GM12878 (cell line): Measurements from ENCODE around the gene CRKL. TPM values are rescaled to one million over a fixed set of nuclear protein-coding genes. Genes with fewer than 3 reads are reported as not detected.
A peak's percentile ranks its signal among the peaks of the same experiment; 100 is the strongest.

Experiments used
- ATAC-seq: fragments of 200-7000 bp; cut with Tn5 transposase; 3 replicates; pipeline ENCODE4 v1.9.1; 2020; ENCODE audit warnings: mild to moderate bottlenecking, moderate library complexity
- BruUV-seq: library from RNA; stranded (reverse); fragments of 400-500 nt; replicated peaks from 2 replicates; lab custom pipeline; 2021; lab: Mats Ljungman, UMichigan
- CTCF ChIA-PET: fragments of 300-600 bp; sonication (Branson Sonifier 250); formaldehyde crosslinking; extraction: SDS; loops from one replicate; lab custom pipeline; 2021; ENCODE audit warnings: inconsistent platforms; lab: Yijun Ruan, JAX
- POLR2A ChIA-PET: fragments of 350-600 bp; formaldehyde crosslinking; extraction: SDS; loops from one replicate; lab custom pipeline; 2021; ENCODE audit warnings: inconsistent platforms; lab: Charles Lee
- RAD21 ChIA-PET: fragments of 300-600 bp; sonication (Branson Sonifier 250); formaldehyde crosslinking; loops from one replicate; lab custom pipeline; 2023; ENCODE audit warnings: antibody characterized with exemption; ENCODE audit not compliant: unreplicated experiment; lab: Charles Lee
- SMC1A ChIA-PET: fragments of 300-600 bp; sonication (Branson Sonifier 250); formaldehyde crosslinking; loops from one replicate; lab custom pipeline; 2023; ENCODE audit not compliant: unreplicated experiment, uncharacterized antibody; lab: Charles Lee
- DNase-seq: peaks from one replicate; pipeline ENCODE4 v3.0.0-alpha.2; 2011; ENCODE audit warnings: low read depth, low spot score
- FAIRE-seq: peaks from 3 replicates; lab custom pipeline; 2011; peaks lifted over from hg19 to GRCh38; lab: Jason Lieb, UNC
- H2AFZ ChIP-seq: 2 replicates; pipeline ENCODE4 v1.6.0; 2011; ENCODE audit warnings: low read depth, low read length, control low read depth; ENCODE audit not compliant: control insufficient read depth
- H3K27ac ChIP-seq: 2 replicates; pipeline ENCODE4 v1.5.1; 2011; ENCODE audit warnings: control low read depth; ENCODE audit not compliant: control insufficient read depth, insufficient read depth
- H3K27me3 ChIP-seq, 2 experiments: replicated peaks in 1 of 2; 2 replicates each; pipeline versions ENCODE4 v1.6.0 to v1.6.1; 2011; ENCODE audit warnings: low read length in 1 of 2; ENCODE audit not compliant: control insufficient read depth in 2 of 2, insufficient read depth in 2 of 2
- H3K36me3 ChIP-seq, 2 experiments: 2 replicates each; pipeline ENCODE4 v1.5.1; 2011; ENCODE audit warnings: low read length in 1 of 2; ENCODE audit not compliant: control insufficient read depth in 2 of 2, insufficient read depth in 2 of 2
- H3K4me1 ChIP-seq: 2 replicates; pipeline ENCODE4 v1.6.1; 2011; ENCODE audit warnings: mild to moderate bottlenecking, low read length, moderate library complexity, mixed read lengths; ENCODE audit not compliant: control insufficient read depth, insufficient read depth
- H3K4me2 ChIP-seq: 2 replicates; pipeline ENCODE4 v1.6.0; 2011; ENCODE audit warnings: control low read depth; ENCODE audit not compliant: control insufficient read depth, insufficient read depth
- H3K4me3 ChIP-seq: fragments of 200-600 bp; sonication (generic); 2 replicates; pipeline ENCODE4 v1.5.1; 2016
- H3K79me2 ChIP-seq: 2 replicates; pipeline ENCODE4 v1.6.0; 2011; ENCODE audit warnings: low read length; ENCODE audit not compliant: control insufficient read depth, insufficient read depth
- H3K9ac ChIP-seq: 2 replicates; pipeline ENCODE4 v1.8.0; 2011; ENCODE audit warnings: low read length, control low read depth, mixed read lengths; ENCODE audit not compliant: control insufficient read depth, insufficient read depth
- H3K9me3 ChIP-seq: replicated peaks from 3 replicates; pipeline ENCODE4 v1.5.1; 2011; ENCODE audit warnings: mild to moderate bottlenecking, low read length; ENCODE audit not compliant: control insufficient read depth, insufficient read depth
- H4K20me1 ChIP-seq: 2 replicates; pipeline ENCODE4 v1.6.0; 2011; ENCODE audit not compliant: control insufficient read depth, insufficient read depth
- DPF2 ChIP-seq: fragments of 450-650 bp; IDR thresholded peaks from 2 replicates; pipeline ENCODE4 v1.6.1; 2017; ENCODE audit warnings: mild to moderate bottlenecking
- EED ChIP-seq: sonication (generic); IDR thresholded peaks from 2 replicates; pipeline ENCODE4 v1.6.1; 2016; ENCODE audit warnings: antibody characterized with exemption, low read depth
- EP300 ChIP-seq, 2 experiments: fragments of 150-350 bp in 1 of 2; IDR thresholded peaks; 2 replicates each; pipeline ENCODE4 v1.6.1; 2011 to 2012; ENCODE audit warnings: low read depth in 2 of 2, low read length in 2 of 2, borderline replicate concordance in 1 of 2, improper control_type of control experiment in 1 of 2, inconsistent platforms in 1 of 2; ENCODE audit not compliant: control insufficient read depth in 1 of 2
- GABPA ChIP-seq: IDR thresholded peaks from 2 replicates; pipeline ENCODE4 v1.6.1; 2014; ENCODE audit warnings: antibody characterized with exemption, low read depth, mild to moderate bottlenecking, inconsistent platforms
- HCFC1 ChIP-seq: fragments of 150-350 bp; IDR thresholded peaks from 2 replicates; pipeline ENCODE4 v1.6.1; 2014; ENCODE audit warnings: low read length
- IKZF2 ChIP-seq, 2 experiments: fragments of 450-650 bp; IDR thresholded peaks; 2 replicates each; pipeline ENCODE4 v1.6.1; 2017; ENCODE audit warnings: mild to moderate bottlenecking in 2 of 2, moderate library complexity in 2 of 2
- KLF5 ChIP-seq: fragments of 450-650 bp; IDR thresholded peaks from 2 replicates; pipeline ENCODE4 v1.6.1; 2014; ENCODE audit warnings: mild to moderate bottlenecking; ENCODE audit not compliant: partially characterized antibody
- NFXL1 ChIP-seq: fragments of 450-650 bp; IDR thresholded peaks from 2 replicates; pipeline ENCODE4 v1.6.1; 2017; ENCODE audit warnings: antibody characterized with exemption, mild to moderate bottlenecking, borderline replicate concordance
- RCOR1 ChIP-seq: conservative IDR thresholded peaks from 2 replicates; pipeline ENCODE4 v1.6.1; 2012; ENCODE audit warnings: low read depth, low read length, improper control_type of control experiment
- SMAD5 ChIP-seq: IDR thresholded peaks from 2 replicates; pipeline ENCODE4 v1.6.1; 2016; ENCODE audit warnings: antibody characterized with exemption, low read depth
- WGBS: methylation state at CpG from one replicate; pipeline ENCODE4 v1.1.6; 2016; ENCODE audit warnings: low lambda C conversion rate; ENCODE audit not compliant: insufficient replicate concordance, insufficient coverage; ENCODE audit errors: missing lambda C conversion rate; 5-methylcytosine and 5-hydroxymethylcytosine counted together
- in situ Hi-C: fragments of 300-500 bp; cut with MboI; formaldehyde crosslinking; loops from 9 replicates; pipeline ENCODE4 v1.14.3; 2018; ENCODE audit warnings: mixed read lengths
- intact Hi-C: fragments of 100-400 bp; cut with micrococcal nuclease; formaldehyde crosslinking; loops from one replicate; pipeline ENCODE4 v1.14.2; 2022; ENCODE audit not compliant: unreplicated experiment
- polyA plus RNA-seq, 11 experiments: library from polyadenylated mRNA; depleted of rRNA in 4 of 11; unstranded in 6 of 11; stranded (reverse) in 5 of 11; fragments of >200 nt; fragmentation: Nextera tagmentation in 4 of 11; fragmentation: Illumina TruSeq in 1 of 11; extraction: Ambion mirVana in 4 of 11; extraction: Trizol in 1 of 11; gene quantifications; 1 replicate in 1 of 11; 2 replicates in 10 of 11; pipeline versions ENCODE4 v1.2.1 to v1.2.3, GENCODE V29; 2011 to 2016; ENCODE audit warnings: inconsistent platforms in 2 of 11, missing spikeins in 2 of 11, low read depth in 1 of 11
- total RNA-seq, 4 experiments: library from RNA; depleted of rRNA in 3 of 4; stranded (reverse); fragments of >200 nt in 3 of 4; fragmentation: Illumina TruSeq in 1 of 4; extraction: Trizol in 1 of 4; gene quantifications; 2 replicates each; pipeline versions ENCODE4 v1.2.1 to v1.2.3, GENCODE V29; 2013 to 2021
- TF ChIP-seq, protein P1 (sequence below): IDR thresholded peaks from 2 replicates; pipeline ENCODE4 v1.6.1; 2011; ENCODE audit warnings: borderline replicate concordance, low read depth, mild to moderate bottlenecking, moderate library complexity, mixed read lengths, low read length; ENCODE audit not compliant: insufficient read depth; ENCODE audit errors: extremely low read length
- TF ChIP-seq, protein P2 (sequence below): fragments of 450-650 bp; IDR thresholded peaks from 2 replicates; pipeline ENCODE4 v1.6.1; 2016; ENCODE audit warnings: mild to moderate bottlenecking

CRKL gene
- total and polyA plus RNA-seq, 10 of the 15 experiments (the other 5 are each of a cell fraction or from before 2014, with no cell fraction given) = 12.6 to 61.2 (median 32.7) TPM

DNA sequence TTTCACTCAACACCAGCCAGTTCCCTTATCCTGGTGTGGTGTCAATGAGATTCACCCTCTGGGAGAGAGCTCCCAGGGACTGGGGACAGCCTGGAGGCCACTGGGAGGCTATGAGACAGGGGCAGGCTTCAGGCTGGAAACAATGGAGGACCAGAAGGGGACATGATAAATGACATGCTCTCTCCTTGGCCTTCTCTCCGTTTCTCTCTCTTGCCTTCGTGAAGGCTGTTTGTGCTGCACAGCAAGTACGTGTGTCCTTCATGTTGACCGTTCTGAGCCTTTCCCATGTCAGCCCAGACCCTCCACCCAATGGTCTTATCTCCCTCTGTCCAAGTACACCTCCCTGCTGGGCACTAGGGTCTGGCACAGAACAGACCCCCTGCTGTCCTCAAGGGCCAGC lies 63.3 kb downstream of the CRKL start:
- no peak for DNase-seq
- Histone ChIP-seq H2AFZ (no peak overlapping the region), H3K4me2 (peak overlapping the region; percentile 97), H3K4me1 (peaks cover 10% of the 10 kb centered on the region; the same call in 1 of the 2 replicates), H3K36me3 (no peaks in the 10 kb centered on the region), H3K4me3 (no peak overlapping the region), H3K9me3 (peaks cover 6% of the 10 kb centered on the region; the same call in 2 of the 3 replicates), H3K27ac (no peak overlapping the region), H4K20me1 (no peaks in the 10 kb centered on the region), H3K9ac (no peak overlapping the region), H3K27me3 (no peaks in the 10 kb centered on the region), H3K79me2 (peaks cover 16% of the 10 kb centered on the region)
- in situ Hi-C loops = no loop called here
- ATAC-seq = no peak
- CTCF ChIA-PET = no interaction called here
- intact Hi-C loops = no loop called here
- no TSS peak for BruUV-seq
- RAD21 ChIA-PET = no interaction called here
- POLR2A ChIA-PET = no interaction called here
- FAIRE-seq = no peak
- 92% methylated on average over 4 of the region's 4 CpGs for WGBS
- TF ChIP-seq KLF5 = no peak
- TF ChIP-seq HCFC1 = no peak
- SMC1A ChIA-PET = no interaction called here

DNA sequence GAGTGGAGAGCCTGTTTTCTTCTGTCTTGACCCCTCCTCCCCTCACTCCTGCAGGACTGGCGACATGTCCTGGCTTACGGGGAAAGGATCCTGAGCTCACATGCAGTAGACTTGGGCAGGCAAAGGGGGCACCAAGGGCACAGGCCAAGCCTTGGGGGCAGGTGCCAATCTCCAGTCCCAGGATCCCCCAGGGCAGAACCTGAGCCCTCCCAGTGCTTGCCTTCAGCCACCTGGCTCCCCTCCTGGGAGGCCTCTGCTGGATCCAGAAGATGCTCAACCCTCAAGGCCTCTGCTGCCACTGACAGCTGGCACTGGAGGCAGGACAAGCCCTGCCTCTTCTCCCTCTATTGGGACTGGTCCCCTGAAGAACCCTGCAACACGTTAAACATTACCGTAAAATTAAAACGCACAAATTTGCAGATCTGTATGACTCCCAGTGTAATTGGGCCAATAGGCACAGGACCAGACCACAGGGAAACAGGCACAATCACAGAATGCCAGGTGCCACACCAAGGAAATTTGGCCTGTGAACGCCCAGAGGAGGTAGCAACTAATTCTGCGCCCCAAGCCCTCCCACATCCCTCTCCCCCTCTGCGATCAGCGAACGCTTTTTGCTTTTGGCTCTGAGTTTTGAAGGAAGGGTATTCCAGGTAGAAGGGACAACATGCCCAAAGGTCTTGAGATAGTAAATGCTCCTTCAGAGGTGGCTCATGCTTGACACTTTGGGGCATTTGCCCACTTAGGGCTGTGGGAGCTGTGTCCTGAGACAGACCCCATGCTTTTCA lies 63.9 kb downstream of the CRKL start:
- ATAC-seq = no peak
- DNase-seq = no peak
- Histone ChIP-seq H3K27me3 (no peaks in the 10 kb centered on the region), H3K27ac (peak overlapping the region; percentile 82), H2AFZ (peak overlapping the region; percentile 99), H4K20me1 (no peaks in the 10 kb centered on the region), H3K4me3 (peak overlapping the region; percentile 94), H3K79me2 (peaks cover 16% of the 10 kb centered on the region), H3K9ac (peak overlapping the region; percentile 95), H3K4me1 (peaks cover 10% of the 10 kb centered on the region; the same call in 1 of the 2 replicates), H3K9me3 (peaks cover 6% of the 10 kb centered on the region; the same call in 2 of the 3 replicates), H3K4me2 (peak overlapping the region; percentile 97), H3K36me3 (no peaks in the 10 kb centered on the region)
- FAIRE-seq = no peak
- intact Hi-C loops = no loop called here
- CTCF ChIA-PET = interaction anchor here (0.8 to 1.8 kb wide), 3 partner anchors 18 to 37 kb away, joined by 3 to 11 read pairs (median 4); no protein-coding TSS in a partner anchor
- RAD21 ChIA-PET = interaction anchor here (1.0 to 1.8 kb wide), 2 partner anchors 9 to 60 kb away, joined by 3 to 7 read pairs; no protein-coding TSS in a partner anchor
- SMC1A ChIA-PET = no interaction called here
- in situ Hi-C loops = no loop called here
- 60% methylated on average over 9 of the region's 10 CpGs for WGBS
- POLR2A ChIA-PET = no interaction called here
- BruUV-seq = no TSS peak
- TF ChIP-seq EP300 (IDR thresholded peaks at IDR 0.05; ENCODE audit: borderline replicate concordance in 1 of 2, control insufficient read depth in 1 of 2, low read depth in 2 of 2, low read length in 2 of 2) = no peak
- no peak for TF ChIP-seq GABPA
- TF ChIP-seq, protein P1, sequence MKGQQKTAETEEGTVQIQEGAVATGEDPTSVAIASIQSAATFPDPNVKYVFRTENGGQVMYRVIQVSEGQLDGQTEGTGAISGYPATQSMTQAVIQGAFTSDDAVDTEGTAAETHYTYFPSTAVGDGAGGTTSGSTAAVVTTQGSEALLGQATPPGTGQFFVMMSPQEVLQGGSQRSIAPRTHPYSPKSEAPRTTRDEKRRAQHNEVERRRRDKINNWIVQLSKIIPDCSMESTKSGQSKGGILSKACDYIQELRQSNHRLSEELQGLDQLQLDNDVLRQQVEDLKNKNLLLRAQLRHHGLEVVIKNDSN = no peak
- TF ChIP-seq, protein P2, sequence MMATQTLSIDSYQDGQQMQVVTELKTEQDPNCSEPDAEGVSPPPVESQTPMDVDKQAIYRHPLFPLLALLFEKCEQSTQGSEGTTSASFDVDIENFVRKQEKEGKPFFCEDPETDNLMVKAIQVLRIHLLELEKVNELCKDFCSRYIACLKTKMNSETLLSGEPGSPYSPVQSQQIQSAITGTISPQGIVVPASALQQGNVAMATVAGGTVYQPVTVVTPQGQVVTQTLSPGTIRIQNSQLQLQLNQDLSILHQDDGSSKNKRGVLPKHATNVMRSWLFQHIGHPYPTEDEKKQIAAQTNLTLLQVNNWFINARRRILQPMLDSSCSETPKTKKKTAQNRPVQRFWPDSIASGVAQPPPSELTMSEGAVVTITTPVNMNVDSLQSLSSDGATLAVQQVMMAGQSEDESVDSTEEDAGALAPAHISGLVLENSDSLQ = no peak
- no peak for TF ChIP-seq SMAD5
- TF ChIP-seq RCOR1 = no peak
- TF ChIP-seq EED = no peak
- TF ChIP-seq DPF2 = no peak
- TF ChIP-seq NFXL1 = no peak
- no peak for TF ChIP-seq IKZF2 (IDR thresholded peaks at IDR 0.05)
